HCT116 (cell line): ENCODE measurements around the gene CDCA4.

ENCODE experiments used
- CTCF ChIP-seq, 3 experiments: fragments of 200-600 bp in 1 of 3; sonication (generic) in 1 of 3; IDR thresholded peaks in 2 of 3; conservative IDR thresholded peaks in 1 of 3; 2 replicates each; pipeline ENCODE4 v1.5.1; 2012 to 2017; ENCODE audit warnings: low read depth in 2 of 3, low read length in 2 of 3, antibody characterized with exemption in 1 of 3, borderline replicate concordance in 1 of 3, control low read depth in 1 of 3, mild to moderate bottlenecking in 1 of 3, mixed read lengths in 1 of 3, mixed run types in 1 of 3, moderate library complexity in 1 of 3; ENCODE audit not compliant: insufficient read depth in 1 of 3
- SIN3A ChIP-seq: IDR thresholded peaks from 2 replicates; pipeline ENCODE4 v1.6.1; 2012; ENCODE audit warnings: low read depth

DNA sequence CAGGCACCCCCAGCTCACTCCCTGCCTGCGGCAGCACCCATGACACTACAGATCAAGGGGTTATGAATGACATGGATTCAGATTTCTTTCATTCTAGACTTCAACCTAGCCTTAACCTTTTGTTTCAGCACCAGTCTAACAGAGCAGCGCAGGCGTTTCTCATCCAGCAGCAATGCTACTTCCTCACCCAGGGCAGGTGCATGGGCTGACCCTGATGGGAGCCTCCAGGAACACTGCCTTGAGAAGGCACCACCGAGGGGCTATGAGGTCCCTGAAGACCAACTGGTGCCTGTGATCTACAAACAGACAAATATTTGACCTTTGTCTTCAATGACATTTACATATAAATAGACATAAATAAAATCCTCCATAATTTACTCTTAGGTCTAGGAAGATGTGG lies 10.8 kb downstream of the CDCA4 start:
- TF ChIP-seq CTCF (IDR thresholded peaks at IDR 0.05 in 2 of 3, conservative IDR thresholded peaks at IDR 0.05 in 1 of 3; ENCODE audit: borderline replicate concordance in 1 of 3, insufficient read depth in 1 of 3, low read depth in 2 of 3, low read length in 2 of 3) (no peak), SIN3A (no peak)
